GM19468 (cell line): ENCODE data around the gene ZNF142.
A peak's percentile ranks its signal among the peaks of the same experiment; 100 is the strongest.

Source experiments
- ATAC-seq: cut with Tn5 transposase; IDR thresholded peaks from one replicate; pipeline ENCODE4 v1.9.1; 2021; ENCODE audit warnings: mild to moderate bottlenecking, moderate library complexity, moderate number of reproducible peaks; ENCODE audit not compliant: unreplicated experiment; ENCODE audit errors: extremely low read depth

ZNF142 gene

DNA sequence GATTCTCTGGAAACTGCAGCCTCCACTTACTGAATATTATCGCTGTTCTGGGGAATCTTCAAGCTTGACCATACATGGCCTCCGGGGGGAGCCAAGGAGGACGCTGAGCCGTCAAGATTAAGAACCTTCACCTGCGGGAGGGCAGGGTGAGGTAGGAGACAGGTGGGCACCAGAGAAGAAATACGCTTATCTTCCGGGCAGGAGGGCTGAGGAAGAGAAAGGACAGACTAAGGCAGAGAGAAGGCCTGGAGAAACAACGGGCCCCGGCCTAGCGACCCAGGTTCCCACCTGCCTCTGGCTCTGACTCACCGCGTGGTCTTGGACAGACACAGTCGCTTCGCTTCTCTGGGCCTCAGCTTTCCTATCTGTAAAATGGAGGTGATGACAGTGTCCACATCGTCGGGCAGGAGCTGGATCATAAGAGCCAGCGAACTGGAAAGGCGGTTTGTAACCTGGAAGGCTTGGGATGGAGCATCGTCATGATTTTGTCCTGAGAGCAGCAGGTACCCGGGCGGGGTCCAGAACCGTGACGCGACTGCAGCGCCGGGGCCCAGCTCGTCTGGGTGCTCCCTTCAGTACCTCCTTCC lies 659 bp downstream of the ZNF142 start:
- no peak for ATAC-seq

DNA sequence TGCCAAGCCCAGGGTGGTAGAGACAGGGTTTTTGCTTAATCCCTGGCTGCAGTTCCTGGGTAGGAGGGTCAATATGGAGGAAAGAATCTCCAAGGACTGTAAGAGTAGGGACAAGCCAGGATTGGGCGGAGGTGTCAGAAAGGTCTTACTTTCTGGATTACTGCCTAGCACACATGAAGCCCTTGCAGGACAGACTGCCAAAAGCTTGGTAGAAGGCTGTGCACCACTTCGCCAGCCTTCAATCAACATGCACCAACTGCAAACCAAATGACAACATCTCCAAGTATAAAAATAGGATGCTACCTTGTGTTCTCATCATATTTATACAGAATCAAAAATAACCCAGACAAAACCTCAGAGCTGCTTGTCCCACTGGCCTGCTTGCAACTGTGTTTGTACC lies 3.7 kb downstream of the ZNF142 start:
- ATAC-seq: no peak

DNA sequence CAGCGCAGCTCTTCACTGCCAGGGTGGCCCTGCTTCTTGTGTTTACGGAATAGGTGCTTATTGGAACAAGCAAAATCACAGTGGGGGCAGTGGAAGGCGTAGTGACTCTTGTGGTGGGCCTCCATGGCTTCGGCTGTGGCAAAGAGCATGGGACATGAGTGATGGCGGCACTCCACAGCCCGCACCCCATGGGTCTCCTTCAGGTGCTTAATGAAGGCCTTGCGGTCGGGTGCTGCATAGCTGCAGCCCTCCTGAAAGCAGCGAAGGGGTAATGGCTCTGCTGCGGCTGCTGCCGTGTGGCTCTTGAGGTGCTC lies 10.7 kb downstream of the ZNF142 start:
- ATAC-seq: no peak

DNA sequence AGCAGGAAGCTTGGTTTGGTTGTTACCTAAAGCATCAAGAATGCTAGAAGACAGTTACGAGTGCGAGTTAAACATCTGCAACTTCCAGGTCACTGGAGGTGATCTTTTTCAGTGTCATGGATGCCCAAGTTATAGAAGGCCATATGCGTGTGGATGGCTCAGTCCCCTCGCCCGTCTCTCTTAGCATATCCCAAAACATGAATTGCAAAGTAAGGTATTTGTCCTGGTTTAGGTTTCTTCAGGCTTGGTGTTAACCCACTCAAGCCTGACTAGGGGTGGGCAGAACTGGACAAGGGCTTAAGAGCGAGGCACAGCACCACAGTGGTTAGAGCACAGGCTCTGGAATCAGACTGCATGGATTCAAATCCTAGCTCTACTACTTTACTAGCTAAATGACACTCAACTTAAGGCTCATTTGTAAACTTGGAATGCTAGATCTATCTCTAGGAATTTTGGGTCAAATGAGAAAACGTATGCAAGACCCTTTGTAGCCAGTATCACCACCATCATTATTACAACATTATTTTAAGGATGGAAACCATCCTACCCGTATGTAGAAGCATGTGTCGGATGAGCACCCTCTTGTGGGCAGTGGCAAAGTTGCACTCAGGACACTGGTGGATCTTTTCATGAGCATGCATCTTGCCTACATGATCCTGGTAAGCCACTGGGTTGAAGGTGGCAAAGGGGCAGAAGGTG lies 11.2 kb downstream of the ZNF142 start:
- no peak for ATAC-seq

DNA sequence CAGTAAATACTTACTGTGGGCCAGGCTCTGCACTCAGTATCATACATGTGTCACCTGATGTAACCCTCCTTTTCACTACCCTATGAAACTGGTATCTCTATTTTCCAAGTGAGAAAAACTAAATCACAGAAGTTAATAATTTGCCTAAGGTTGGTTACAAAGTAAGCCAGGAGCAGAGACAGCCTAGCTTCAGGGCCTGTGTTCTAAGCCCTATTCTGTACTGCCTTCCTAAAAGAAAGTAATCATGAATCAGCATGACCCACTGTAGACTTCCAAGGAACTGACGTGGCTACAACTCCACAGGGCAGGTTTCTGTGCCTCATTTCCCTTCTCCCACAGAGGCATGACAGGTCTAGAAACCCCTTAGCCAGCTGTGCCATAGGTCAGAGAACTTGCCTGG lies 14.3 kb downstream of the ZNF142 start:
- peak; percentile 67 for ATAC-seq

DNA sequence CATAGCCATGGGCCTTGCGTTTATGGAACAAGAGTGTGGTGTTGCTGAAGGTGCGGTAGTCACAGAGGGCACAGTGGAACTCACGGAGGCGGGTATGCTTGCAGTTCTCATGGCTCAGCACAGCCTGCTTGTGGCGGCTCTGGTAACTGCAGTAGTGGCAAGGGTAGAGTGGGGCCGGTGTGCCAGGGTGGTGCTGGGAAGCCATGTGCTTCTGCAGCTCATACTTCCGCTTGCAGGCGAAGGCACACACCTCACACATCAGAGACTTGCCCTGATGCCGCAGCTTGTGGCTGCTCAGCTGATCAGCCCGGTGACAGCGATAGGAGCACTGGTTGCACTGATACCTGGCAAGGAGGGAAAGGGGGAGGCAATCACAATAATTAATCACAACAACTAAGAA lies 14.7 kb downstream of the ZNF142 start:
- ATAC-seq: no peak

DNA sequence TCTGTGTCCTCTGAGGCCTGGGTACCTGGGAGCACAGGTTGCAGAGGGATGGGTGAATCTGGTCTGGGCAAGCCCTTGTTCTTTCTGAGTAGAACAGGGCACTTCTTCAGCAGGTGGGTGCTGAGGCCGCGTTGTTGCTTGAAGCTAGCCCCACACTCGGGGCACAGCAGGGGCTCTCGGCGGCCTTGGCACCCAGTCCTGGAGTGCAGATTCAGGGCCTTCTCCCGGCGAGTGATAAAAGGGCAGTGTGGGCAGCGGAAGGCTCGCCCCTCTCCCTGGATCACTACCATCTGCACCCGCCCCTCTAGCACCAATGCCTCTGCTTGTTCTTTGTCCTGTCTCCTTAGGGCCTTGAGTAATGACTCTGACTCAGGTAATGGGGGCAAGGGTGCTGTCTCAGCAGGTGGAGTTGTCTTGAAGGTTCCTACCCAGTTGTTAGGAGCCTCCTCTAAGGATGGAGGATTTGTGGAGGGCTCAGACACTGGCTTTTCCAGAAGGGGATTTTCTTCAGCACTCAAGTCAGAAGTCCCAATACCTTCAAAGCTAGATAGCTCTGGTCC lies 15.6 kb downstream of the ZNF142 start:
- no peak for ATAC-seq

DNA sequence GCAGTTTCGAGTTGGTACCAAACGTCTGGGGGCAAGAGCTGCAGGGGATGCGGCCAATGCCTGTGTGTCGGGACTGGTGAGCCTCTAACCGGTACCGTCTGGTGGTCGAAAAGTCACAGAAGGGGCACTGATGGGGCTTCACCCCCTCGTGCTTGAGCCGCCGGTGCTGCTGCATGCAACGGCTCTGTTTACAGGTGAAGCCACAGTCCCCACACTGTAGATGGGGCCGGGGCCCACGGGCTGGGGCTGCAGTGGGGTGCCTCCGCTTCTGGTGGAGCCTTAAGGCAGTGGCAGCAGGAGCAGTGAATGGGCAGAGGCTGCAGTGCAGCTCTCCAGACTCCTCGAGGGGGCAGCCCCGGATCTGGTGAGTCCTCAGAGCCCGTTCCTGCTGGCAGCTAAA lies 16.6 kb downstream of the ZNF142 start:
- ATAC-seq: no peak

DNA sequence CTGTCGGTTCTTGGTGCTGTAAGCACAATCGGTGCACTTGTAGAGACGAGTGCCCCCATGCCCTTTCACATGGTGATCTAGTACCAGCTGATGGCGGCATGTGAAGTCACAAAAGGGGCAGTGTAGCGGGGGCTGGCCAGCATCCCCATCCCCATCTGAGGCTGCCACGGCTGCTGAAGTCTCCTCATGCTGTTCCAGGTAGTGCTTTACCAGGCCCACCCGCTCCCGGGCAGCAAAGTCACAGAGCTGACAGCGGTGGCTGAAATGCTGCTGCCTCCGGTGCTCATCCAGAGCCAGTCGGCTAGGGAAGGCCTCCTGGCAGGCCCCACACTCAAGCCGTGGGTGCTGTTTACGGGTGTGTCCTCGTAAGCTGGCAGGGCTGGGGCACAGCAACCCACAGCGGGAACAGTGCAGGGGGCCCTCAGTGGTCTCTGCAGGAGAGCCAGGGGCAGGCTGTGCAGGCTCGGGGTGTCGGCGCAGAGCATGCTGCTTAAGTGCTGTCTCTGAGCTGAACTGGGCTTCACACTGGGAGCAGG lies 17.2 kb downstream of the ZNF142 start:
- ATAC-seq: no peak

DNA sequence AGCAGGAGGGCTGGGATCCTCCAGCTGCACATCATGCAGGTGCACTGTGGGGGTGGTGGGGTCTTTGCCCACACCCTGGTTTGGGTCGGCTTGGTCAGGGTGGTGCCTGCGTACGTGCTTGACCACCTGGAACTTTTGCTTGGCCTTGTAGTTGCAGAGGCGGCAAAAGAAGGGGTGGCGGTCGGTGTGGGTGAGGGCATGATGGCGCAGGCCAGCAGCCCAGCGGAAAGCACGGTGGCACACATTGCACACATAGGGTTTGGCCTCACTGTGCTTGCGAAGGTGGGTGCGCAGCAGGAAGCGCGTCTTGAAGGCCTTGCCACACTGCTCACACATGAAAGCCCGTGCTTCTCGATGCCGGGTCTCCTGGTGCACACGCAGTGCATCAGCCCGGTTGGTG lies 21.1 kb downstream of the ZNF142 start:
- no peak for ATAC-seq

DNA sequence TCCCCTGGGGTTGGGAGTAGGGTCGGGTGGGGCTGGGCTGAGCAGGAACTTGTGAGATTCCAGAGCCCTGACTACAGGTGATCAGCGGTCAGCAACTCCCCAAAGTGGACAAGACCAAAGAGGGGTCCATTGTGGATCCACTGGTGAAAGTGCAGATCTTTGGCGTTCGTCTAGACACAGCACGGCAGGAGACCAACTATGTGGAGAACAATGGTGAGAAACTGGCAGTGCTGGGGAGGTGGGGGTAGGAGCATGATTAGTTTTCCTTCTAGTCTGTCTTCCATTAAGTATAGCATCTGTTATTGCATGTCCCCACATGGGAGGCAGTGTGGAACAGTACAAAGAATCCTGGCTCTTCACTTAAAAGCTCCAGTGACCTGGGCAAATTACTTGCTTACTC lies 23.7 kb downstream of the ZNF142 start:
- no peak for ATAC-seq

DNA sequence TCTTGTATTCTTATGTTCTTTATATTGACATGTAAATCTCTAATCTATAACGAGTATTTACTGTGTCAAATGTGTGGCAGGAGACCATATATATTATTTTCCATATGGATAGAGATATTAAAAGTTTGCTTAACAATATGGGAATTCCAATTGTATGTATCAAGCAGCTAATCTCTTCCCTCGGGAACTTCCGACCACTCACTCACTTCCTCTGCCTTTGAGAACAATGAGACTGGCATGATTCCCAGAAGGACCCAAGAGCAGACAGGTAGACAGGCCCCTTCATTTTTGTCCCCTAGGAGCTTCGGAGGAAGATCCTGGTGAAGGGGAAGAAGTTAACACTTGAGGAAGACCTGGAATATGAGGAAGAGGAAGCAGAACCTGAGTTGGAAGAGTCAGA lies 27.6 kb downstream of the ZNF142 start:
- no peak for ATAC-seq

DNA sequence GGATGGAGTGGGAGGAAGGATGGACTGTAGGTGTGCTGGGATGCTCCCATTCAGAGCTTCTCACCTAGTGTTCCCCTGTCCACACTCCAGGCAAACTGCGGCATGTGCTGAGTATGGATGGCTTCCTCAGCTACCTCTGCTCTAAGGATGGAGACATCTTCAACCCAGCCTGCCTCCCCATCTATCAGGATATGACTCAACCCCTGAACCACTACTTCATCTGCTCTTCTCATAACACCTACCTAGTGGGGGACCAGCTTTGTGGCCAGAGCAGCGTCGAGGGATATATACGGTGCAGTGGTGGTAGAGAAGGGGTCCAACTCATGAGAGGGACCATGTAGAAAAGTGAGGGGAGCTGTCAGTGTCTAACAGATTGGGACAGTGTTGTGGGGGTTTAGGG lies 31.5 kb downstream of the ZNF142 start:
- ATAC-seq: no peak

DNA sequence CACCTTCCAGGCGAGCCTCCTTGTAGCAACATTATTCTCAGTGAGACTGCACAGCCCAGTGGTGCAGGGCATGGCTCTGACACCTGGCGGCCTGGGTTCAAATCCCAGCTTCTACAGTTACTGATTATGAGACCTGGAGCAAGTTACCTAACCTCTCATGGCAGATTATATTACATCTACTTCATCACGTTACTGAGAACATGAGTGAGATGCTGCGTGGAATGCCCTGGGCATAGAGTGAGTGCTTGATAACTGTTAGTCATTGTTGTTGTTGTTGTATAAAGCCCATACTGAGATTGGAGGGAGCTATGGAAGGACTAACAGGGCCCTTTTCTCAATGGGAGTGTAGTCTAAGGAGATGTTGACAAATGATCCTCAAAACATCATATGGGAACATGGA lies 33.1 kb downstream of the ZNF142 start:
- ATAC-seq: no peak

DNA sequence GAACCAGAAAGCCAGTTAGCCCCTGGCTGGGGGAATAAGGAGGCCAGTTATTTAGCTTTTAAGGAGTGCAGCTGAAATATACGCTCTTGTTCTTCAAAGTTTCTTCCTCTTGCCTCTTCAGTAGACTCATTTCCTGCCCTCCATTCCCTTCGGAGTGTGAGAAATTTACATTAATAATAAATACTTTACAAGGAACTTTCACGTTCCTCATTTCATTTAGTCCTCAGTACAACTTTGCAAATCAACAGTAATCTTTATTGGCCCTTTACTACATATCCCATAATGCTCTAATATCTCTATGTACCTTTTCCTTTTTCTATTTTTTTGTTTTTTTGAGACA lies 36.1 kb downstream of the ZNF142 start:
- ATAC-seq: no peak

DNA sequence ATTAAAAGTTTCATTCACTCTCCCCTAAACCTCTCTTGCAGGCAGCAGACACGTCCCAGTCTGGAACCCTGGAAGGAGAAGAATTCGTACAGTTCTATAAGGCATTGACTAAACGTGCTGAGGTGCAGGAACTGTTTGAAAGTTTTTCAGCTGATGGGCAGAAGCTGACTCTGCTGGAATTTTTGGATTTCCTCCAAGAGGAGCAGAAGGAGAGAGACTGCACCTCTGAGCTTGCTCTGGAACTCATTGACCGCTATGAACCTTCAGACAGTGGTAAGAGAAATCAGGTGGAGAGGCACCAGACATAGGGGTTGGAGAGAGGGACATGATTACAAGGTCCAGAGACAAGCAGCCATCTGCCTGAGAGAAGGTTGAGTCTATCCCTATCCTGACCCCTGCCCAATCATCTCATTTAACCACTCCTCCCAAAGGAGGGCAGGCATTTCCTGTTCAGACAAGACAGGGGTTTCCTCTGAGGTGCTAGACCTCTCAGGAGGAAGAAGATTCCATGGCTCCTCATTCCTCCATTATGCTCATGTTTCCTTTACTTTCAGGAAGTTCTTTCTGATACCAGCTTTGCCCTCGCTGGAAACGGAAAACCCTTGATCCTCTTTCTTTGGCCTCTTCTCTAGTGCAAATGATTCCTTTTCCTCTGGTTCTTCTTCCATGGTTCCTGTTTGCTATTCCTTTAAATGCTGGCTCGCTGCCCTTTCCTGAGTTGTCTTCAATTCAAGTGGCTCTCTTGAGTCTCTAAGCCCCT lies 36.6 kb downstream of the ZNF142 start:
- no peak for ATAC-seq

DNA sequence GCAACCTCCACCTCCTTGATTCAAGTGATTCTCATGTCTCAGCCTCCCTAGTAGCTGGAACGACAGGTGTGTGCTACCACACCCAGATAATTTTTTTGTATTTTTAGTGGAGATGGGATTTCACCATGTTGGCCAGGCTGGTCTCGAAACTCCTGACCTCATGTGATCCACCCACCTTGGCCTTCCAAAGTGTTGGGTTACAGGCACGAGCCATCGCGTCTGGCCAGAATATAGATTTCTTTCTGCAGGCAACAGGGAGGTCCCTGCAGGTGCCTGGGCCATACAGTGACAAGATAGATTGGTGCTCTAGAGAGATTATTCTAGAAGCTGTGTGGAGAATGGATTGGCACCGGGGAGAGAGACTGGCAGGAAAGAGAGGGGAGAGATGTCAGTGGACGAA lies 38.4 kb downstream of the ZNF142 start:
- no peak for ATAC-seq

DNA sequence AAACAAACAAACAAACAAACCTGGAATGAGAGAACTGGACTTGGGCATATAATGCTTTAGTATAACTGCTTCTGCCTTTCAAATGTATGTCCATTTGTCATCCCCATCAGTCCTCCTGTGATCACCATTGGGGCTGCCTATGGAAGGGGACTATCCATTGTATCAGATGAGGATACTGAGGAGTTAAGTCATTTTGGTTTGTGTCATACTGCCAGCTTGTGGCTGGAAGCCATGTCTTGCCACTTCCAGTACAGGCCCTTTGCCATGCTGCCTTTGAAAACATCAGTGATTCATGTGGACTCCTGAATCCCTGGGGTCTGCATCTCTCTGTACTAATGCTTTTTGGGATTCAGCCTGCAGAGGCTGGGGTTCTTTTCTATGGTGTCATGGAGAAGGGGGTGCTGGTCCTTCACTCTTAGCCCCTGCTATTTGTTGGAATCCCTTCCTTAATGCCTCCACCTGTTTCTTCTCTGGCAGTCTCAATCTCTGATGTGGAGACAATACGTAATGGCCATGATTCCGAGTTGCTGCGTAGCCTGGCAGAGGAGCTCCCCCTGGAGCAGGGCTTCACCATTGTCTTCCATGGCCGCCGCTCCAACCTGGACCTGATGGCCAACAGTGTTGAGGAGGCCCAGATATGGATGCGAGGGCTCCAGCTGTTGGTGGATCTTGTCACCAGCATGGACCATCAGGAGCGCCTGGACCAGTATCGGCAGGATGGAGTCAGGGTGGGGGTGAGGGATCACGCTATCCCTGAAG lies 41.1 kb downstream of the ZNF142 start:
- no peak for ATAC-seq

DNA sequence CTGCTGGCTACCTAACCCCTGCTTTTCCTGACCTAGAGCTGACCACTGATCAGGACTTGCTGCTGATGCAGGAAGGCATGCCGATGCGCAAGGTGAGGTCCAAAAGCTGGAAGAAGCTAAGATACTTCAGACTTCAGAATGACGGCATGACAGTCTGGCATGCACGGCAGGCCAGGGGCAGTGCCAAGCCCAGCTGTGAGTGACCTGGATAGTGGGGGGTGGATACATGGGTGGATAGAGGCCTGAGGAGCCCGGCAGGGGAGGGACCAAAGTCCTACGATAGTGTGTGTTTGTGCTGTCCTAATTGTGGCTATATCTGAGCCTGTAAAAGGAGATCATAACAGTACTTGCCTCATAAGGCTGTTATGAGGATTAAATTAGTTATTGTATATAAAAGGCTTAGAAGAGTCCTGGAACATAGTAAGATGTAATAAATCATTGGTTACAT lies 43.5 kb downstream of the ZNF142 start:
- no peak for ATAC-seq

DNA sequence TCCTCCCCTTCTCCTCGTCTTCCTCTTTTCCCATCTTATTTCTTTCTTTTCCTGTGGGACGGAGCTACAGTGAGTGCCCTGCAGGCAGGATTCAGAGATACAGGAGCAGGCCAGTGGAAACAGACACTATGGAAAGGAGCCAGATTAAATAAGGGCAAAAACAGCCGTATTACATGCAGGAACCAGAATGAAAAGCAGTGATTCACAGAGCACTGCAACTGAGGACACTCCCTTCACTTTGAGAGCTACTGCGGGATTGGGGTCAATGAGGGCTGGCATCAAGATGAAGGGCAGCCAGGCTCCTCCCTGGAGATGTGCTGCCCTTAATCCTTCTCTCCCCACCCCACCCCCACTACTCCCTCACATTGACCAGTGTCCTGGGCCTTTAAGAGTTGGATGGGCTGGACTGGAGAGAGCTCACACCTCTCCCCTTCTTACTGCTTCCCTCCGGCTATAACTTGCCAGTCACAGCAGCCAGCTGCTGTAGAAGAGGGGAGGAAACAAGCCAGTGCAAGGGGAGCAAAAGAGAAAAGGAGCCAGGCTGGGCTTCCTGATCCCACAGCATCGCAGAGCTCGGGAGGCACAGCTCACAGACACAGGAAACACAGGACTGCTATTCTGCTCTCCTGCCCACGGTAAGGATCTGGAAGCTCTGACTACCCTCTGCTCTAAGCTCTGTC lies 51.8 kb downstream of the ZNF142 start, which contains the start of gene PLCD4:
TSS of gene PLCD4 (plus strand) at position 464 of the 680 bp plus-strand sequence. CDS start 7,841 bp downstream, outside the sequence.
- ATAC-seq: no peak
